Measurements from ENCODE around the gene ACSL5.
"Not testable (repeated sequence)": the region's sequence is repeated elsewhere in the genome, so short reads cannot be mapped to it uniquely, and the experiment has no call there.

ACSL5 gene

GRCh38 chr10:112421731-112422130 lies 47.8 kb downstream of the ACSL5 start:
- DNase-seq = no peak

DNA sequence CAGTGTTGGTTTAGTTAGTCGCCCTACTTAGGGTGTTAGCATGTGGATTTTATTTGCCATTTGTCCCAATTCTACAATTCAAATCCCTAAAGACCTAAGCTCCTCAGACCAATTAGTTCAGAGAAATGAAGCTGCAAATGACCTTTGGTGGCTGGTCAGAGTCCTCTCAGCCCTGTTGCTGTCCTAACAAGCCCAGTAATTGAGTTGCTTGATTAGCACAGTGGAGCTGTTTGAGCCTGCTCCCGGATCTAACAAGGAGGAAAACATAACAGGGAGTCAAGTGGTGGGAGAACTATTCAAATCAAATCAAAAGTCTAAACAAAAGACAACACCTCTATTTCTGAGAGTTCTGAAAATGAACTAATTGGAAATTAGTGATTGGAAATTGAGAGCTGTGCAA lies 50.7 kb downstream of the ACSL5 start:
- no peak for DNase-seq

DNA sequence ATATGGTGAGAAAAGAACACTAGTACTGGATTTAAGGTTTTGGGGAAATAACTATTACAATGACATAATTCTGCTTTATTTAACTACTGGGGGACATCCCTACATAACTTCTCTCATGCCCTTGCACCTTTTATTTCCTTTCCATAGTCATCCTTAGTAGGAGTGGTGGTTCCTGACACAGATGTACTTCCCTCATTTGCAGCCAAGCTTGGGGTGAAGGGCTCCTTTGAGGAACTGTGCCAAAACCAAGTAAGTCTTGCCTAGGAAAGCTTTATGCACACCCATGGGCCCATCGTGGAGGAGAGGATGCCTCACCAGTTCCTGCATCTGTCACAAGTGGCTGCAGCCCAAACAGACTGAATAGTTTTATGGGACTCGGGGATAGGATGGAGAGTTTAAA lies 52.2 kb downstream of the ACSL5 start:
- no peak for DNase-seq

GRCh38 chr10:112429147-112429546 lies 55.2 kb downstream of the ACSL5 start:
- no peak for DNase-seq

- DNase-seq = no peak
Observed at GRCh38 chr10:112429654-112430230, 55.8 kb downstream of the ACSL5 start.

- DNase-seq = no peak
Observed at GRCh38 chr10:112433136-112433535, 59.2 kb downstream of the ACSL5 start.

GRCh38 chr10:112434988-112435619 lies 61.2 kb downstream of the ACSL5 start:
- peak; percentile 53 for DNase-seq

DNA sequence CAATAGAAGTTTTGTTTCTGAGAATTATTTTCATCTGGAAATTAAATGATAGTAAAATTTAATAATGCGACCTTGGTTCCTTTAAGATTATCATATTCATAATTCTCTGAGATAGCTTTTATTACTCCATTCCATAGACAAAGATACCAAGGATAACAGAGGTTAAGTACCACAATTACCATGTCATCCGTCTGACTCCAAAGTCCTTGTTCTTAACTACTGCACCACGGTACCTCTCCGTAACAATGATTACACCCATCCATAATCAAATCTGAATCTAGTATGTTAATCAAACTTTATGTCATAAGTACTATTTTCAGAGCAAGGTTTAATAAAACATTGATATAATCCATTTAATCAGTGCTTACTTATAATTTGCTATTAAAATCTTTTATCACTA lies 64.4 kb downstream of the ACSL5 start:
- DNase-seq = no peak

- DNase-seq = no peak
Observed at GRCh38 chr10:112441520-112441919, 67.6 kb downstream of the ACSL5 start.

GRCh38 chr10:112442063-112442462 lies 68.1 kb downstream of the ACSL5 start:
- no peak for DNase-seq

DNA sequence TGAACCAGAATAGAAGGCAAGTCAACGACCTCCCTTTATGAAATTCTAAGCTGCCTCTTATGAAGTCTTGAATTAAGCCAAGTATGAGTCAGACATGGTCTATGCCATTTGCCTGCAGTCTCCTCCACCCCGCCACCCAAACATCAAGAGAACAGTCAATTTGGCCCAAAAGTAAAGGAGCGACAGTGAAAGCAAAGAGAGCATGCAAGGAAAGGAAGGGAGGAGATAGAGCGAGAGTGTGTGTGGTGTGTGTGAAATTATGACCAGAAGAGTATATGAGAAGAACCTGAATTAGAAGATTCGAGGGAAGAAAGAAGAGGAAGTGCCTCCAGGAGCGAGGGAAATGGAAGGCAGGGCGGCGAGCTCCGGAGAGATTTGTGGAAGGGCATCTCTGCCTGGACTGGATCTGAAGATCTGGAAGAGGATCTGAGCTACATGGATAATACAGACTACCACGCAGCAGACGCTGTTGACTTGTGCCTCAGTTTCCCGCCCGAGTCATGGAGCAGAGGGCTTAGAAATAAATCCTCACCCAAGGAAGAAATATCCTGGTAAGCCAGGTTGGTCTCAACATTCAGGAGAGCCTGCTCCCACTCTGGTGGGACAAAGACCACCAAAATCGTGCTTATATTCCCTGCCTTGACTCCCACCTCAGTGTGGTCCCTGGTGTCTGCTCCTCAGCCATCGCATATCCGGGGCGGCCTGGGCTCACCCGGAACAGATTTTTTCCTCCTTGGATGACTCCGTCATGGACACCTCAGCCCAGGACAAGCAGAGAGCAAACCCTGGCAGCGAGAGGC lies 72.3 kb downstream of the ACSL5 start:
- peak; percentile 16 for DNase-seq

GRCh38 chr10:112446855-112447619 lies 73.1 kb downstream of the ACSL5 start, which contains the start of the genes VTI1A and ZDHHC6:
TSS of gene VTI1A (plus strand) at chr10:112447215. CDS start at chr10:112447374, 159 bp downstream.
TSS of gene ZDHHC6 (minus strand) at chr10:112446914. CDS start at chr10:112445436, 1,478 bp downstream.
- DNase-seq = peak; percentile 86

DNA sequence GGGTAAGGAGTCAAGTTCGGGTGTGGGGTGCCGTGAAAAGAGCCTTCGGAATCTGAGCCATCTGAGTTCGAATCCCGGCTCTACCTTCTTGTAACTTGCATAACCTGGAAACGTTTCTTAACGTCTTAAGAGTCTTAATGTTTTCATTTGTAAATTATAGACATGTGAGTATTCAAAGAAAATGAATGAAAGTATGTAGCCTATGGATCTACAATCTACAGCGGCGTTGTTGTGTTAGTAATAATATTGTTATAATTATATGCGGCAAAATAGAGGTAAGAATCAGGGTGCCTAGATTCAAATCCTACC lies 73.7 kb downstream of the ACSL5 start:
- DNase-seq = no peak

DNA sequence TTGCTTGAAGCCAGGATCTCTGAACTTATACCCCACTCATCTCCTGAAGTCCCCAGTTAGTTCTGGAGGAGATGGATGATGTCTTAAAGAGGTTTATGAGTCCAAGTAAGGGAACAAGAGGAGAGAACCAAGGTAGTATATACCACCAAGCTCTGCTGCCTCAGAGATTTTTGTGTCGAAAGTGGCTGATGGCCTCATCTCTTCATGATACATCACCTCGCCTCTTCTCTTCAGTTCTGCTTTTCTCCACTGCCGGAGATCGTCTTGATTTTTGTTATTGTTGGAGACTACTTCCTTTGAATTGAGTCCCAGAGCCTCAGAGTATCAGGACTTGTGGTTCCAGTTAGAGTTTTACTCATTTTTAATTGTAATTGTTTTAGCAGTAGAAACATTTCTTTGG lies 75.0 kb downstream of the ACSL5 start:
- DNase-seq = no peak

- no peak for DNase-seq
Observed at GRCh38 chr10:112454910-112455779, 81.2 kb downstream of the ACSL5 start.

DNA sequence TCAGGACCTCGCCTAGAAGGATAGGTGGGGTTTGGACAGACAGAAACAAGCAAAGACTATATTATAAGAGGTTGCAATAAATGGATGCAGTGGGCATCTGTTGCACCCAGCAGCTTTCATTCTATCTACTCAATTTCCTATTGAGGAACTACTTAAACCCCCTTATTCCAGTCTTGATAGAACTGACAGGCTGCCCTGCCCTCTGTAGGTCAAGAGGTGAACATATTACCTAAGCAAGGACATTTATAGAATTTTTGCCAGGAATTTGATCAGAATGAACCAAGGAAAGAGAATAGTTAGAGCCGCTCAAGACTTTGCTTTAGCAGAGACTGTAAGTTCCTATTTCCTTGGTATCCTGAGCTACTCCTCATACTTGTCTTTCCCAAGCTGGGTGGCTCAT lies 82.6 kb downstream of the ACSL5 start:
- DNase-seq = no peak

DNA sequence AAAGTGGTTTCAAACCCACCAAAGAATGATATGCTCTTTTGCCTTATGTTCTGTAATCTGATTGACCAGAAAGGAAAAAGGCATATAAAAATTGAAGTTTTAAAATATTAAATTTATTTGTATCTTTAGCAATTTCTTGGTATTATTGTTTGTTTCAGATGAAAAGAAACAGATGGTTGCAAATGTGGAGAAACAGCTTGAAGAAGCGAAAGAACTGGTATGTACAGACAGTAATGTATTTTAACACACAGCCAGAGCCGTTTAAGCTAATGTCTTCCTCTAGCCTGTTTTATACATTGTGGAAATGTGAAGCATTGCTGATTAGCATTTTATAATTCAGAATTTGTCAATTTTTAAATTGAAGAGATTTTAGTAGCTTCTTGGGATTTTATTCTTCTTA lies 86.5 kb downstream of the ACSL5 start:
- no peak for DNase-seq

- peak; percentile 85 for DNase-seq
Observed at GRCh38 chr10:112461029-112461887, 87.3 kb downstream of the ACSL5 start.

GRCh38 chr10:112464074-112464473 lies 90.2 kb downstream of the ACSL5 start:
- DNase-seq = not testable (repeated sequence)

- no peak for DNase-seq
Observed at GRCh38 chr10:112465299-112465883, 91.5 kb downstream of the ACSL5 start.

DNA sequence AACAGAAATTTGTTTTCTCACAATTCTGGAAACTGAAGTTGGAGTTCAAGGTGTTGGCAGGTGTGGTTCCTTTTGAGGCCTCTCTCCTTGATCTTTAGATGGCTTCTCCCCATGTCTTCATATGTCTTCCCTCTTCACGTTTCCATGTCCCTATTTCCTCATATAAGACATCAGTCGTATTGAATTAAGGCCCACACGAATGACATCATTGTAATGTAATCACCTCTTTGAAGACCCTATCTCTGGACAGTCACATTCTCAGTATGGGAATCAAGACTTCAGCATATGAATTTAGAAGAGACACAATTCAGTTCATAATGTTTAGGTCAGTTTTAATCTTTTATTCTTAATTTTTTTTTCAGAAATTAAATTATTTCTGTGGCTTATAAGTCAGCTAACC lies 92.9 kb downstream of the ACSL5 start:
- no peak for DNase-seq
